Measurements from ENCODE around the gene HNRNPCL2.
"Not testable (repeated sequence)": the region's sequence is repeated elsewhere in the genome, so short reads cannot be mapped to it uniquely, and the experiment has no call there.

HNRNPCL2 gene

GRCh38 chr1:13116754-13117153 is at the start of gene HNRNPCL2:
TSS of gene HNRNPCL2 (minus strand) at chr1:13116854. CDS start at chr1:13116400, 454 bp downstream.
- not testable (repeated sequence) for H3K27me3 Mint-ChIP-seq (ENCODE audit: low read depth, poor library complexity); H3K36me3 Mint-ChIP-seq (ENCODE audit: low read depth); H3K27ac Mint-ChIP-seq; DNase-seq; H3K4me3 Mint-ChIP-seq; H3K4me1 Mint-ChIP-seq
- peaks cover 69% of the 10 kb centered on the region for H3K9me3 Mint-ChIP-seq

GRCh38 chr1:13165531-13165930 is 48.9 kb upstream of the HNRNPCL2 start, which contains the start of gene HNRNPCL4:
TSS of gene HNRNPCL4 (minus strand) at chr1:13165631. CDS start at chr1:13165467, 164 bp downstream.
- not testable (repeated sequence) for H3K4me3 Mint-ChIP-seq; DNase-seq; H3K4me1 Mint-ChIP-seq; H3K27me3 Mint-ChIP-seq (ENCODE audit: low read depth, poor library complexity); H3K27ac Mint-ChIP-seq; H3K36me3 Mint-ChIP-seq (ENCODE audit: low read depth); H3K9me3 Mint-ChIP-seq

GRCh38 chr1:13155909-13156308 is 39.3 kb upstream of the HNRNPCL2 start, which contains the start of gene PRAMEF26:
TSS of gene PRAMEF26 (minus strand) at chr1:13156009. CDS start at chr1:13153095, 2,914 bp downstream.
- H3K4me1 Mint-ChIP-seq; H3K36me3 Mint-ChIP-seq (ENCODE audit: low read depth); H3K9me3 Mint-ChIP-seq; H3K4me3 Mint-ChIP-seq; H3K27ac Mint-ChIP-seq; DNase-seq; H3K27me3 Mint-ChIP-seq (ENCODE audit: low read depth, poor library complexity): not testable (repeated sequence)

- not testable (repeated sequence) for H3K4me3 Mint-ChIP-seq; H3K27me3 Mint-ChIP-seq (ENCODE audit: low read depth, poor library complexity)
Observed at GRCh38 chr1:13070474-13070873, 46.2 kb downstream of the HNRNPCL2 start, which contains the start of gene PRAMEF25. TSS of gene PRAMEF25 (plus strand) at chr1:13070774. CDS start at chr1:13073694, 2,920 bp downstream.

More at GRCh38 chr1:13070474-13070873, 46.2 kb downstream of the HNRNPCL2 start, which contains the start of gene PRAMEF25:
- DNase-seq; H3K36me3 Mint-ChIP-seq (ENCODE audit: low read depth); H3K4me1 Mint-ChIP-seq; H3K27ac Mint-ChIP-seq; H3K9me3 Mint-ChIP-seq: not testable (repeated sequence)
